Lower leg skin (tissue), 4 donors: Measurements from ENCODE around the gene TBPL1. TPM values are rescaled to one million over a fixed set of nuclear protein-coding genes. Genes with fewer than 3 reads are reported as not detected.

Experiments
- DNase-seq, 2 donors: peaks; one replicate each; pipeline ENCODE4 v3.0.0-alpha.2; 2019; ENCODE audit warnings: low spot score in 2 of 2
- H3K4me3 ChIP-seq: fragments of 200-600 bp; sonication (generic); 2 replicates; pipeline ENCODE4 v1.5.1; 2017; ENCODE audit warnings: mild to moderate bottlenecking, low read depth; ENCODE audit not compliant: poor library complexity, severe bottlenecking
- POLR2A ChIP-seq, 2 donors: fragments of 450-650 bp; IDR thresholded peaks; one replicate each; pipeline ENCODE4 v1.6.1; 2016 to 2017; ENCODE audit warnings: antibody characterized with exemption in 2 of 2, mild to moderate bottlenecking in 1 of 2, moderate library complexity in 1 of 2
- WGBS, 2 donors: methylation state at CpG; one replicate each; pipeline ENCODE4 v1.1.5; 2018; 5-methylcytosine and 5-hydroxymethylcytosine counted together
- intact Hi-C: fragments of 100-400 bp; cut with DNase I; formaldehyde crosslinking; loops from one replicate; pipeline ENCODE4 v1.15.0; 2023; ENCODE audit warnings: low total_unique reads
- total RNA-seq, 4 donors: library from RNA; depleted of rRNA; stranded (reverse); fragments of >200 nt; gene quantifications; one replicate each; pipeline ENCODE4 v1.1.0, GENCODE V29; 2016
- TF ChIP-seq, protein P1 (sequence below), 3 donors: fragments of 450-650 bp; IDR thresholded peaks; one replicate each; pipeline ENCODE4 v1.5.1; 2016; ENCODE audit warnings: antibody characterized with exemption in 3 of 3, mild to moderate bottlenecking in 3 of 3, moderate library complexity in 2 of 3

The TBPL1 gene
- total RNA-seq, 4 donors from 2014 or later, result 12.6 to 27.7 (median 23.4) TPM

DNA sequence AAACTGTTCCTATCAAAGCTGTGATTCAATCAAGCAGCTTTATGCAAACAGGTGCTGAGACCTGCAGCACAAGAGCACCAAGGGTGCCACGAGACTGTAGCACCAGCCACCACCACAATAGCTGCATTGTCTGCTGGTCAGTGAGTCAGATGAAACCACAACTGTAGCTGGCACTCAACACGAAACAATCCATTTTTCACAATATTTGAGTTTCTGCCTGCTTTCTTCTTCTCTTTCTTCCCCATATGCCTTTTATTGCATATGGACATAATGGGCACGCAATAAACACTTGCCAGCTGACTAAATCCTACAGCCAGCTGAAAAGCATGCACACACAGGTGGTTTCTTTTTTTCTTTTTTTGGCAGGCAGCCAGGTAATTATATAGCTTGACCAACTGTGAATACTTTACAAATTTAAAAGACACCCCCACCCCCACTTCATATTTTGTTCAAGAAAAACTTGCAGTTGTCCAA, 82.8 kb downstream of the TBPL1 start:
- TF ChIP-seq POLR2A (IDR thresholded peaks at IDR 0.05), result no peak
- TF ChIP-seq, protein P1, sequence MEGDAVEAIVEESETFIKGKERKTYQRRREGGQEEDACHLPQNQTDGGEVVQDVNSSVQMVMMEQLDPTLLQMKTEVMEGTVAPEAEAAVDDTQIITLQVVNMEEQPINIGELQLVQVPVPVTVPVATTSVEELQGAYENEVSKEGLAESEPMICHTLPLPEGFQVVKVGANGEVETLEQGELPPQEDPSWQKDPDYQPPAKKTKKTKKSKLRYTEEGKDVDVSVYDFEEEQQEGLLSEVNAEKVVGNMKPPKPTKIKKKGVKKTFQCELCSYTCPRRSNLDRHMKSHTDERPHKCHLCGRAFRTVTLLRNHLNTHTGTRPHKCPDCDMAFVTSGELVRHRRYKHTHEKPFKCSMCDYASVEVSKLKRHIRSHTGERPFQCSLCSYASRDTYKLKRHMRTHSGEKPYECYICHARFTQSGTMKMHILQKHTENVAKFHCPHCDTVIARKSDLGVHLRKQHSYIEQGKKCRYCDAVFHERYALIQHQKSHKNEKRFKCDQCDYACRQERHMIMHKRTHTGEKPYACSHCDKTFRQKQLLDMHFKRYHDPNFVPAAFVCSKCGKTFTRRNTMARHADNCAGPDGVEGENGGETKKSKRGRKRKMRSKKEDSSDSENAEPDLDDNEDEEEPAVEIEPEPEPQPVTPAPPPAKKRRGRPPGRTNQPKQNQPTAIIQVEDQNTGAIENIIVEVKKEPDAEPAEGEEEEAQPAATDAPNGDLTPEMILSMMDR (IDR thresholded peaks at IDR 0.05), result no peak
- WGBS, 2 donors, result 49 to 71% methylated on average over 3 of the region's 3 CpGs
- intact Hi-C loops, result loop anchor here (10.0 kb wide), 1 partner anchor 329 kb away; no protein-coding TSS in a partner anchor
- no peak for DNase-seq
- H3K4me3 ChIP-seq, result no peak overlapping the region

DNA sequence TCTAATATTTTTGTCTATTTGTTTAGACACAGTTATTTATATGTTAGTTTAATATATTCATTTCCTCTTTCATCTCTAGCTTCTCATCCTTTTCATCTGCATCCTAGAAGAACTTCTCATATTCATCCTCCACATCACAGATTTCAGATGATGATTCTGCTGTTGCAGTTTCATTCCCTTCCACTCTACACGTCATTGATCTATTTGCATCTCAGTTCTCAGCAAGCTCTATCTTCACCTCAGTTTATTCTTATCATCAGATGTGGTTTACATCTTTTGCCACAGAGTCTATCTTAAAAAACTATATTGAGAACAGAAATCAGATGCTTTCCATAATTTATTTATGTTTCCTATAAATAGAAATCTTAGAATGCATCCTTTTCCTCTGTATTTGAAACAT, 86.1 kb downstream of the TBPL1 start:
- intact Hi-C loops, result loop anchor here (10.0 kb wide), 1 partner anchor 326 kb away; no protein-coding TSS in a partner anchor
- WGBS, 2 donors, result 71 to 73% methylated on average over 1 of the region's 1 CpG
- no peak for DNase-seq
- no peak overlapping the region for H3K4me3 ChIP-seq
- TF ChIP-seq, protein P1 (IDR thresholded peaks at IDR 0.05), result no peak
- no peak for TF ChIP-seq POLR2A (IDR thresholded peaks at IDR 0.05)

Other genes with a start within 250 kb of the TBPL1 start
- under 1 TPM in 2 of 4 donors, not detected in 2; 0.07 to 0.23 TPM for gene TCF21, start 64.1 kb upstream of the TBPL1 start, total RNA-seq
- gene SLC2A12, start 99.4 kb downstream of the TBPL1 start, total RNA-seq, result 1 to 10 TPM; 5.9 to 10.0 (median 7.4) TPM